K562 (cell line): ENCODE results near the gene MAGI2. TPM values are rescaled to one million over a fixed set of nuclear protein-coding genes. Genes with fewer than 3 reads are reported as not detected.
A peak's percentile ranks its signal among the peaks of the same experiment; 100 is the strongest.

Source experiments
- ATAC-seq: fragments of 200-7000 bp; cut with Tn5 transposase; 3 replicates; pipeline ENCODE4 v1.9.1; 2020; ENCODE audit warnings: moderate library complexity
- BruUV-seq: library from RNA; stranded (reverse); fragments of 400-500 nt; replicated peaks from 2 replicates; lab custom pipeline; 2021; lab: Mats Ljungman, UMichigan
- CTCF ChIA-PET: fragments of 300-600 bp; formaldehyde crosslinking; extraction: SDS; loops from one replicate; lab custom pipeline; 2021; ENCODE audit warnings: low intra/inter-chr PET ratio; lab: Yijun Ruan, JAX
- POLR2A ChIA-PET: fragments of 300-600, 350-650 bp; sonication (Branson Sonifier 250); formaldehyde crosslinking; extraction: SDS; loops from one replicate; lab custom pipeline; 2021; ENCODE audit warnings: antibody characterized with exemption, inconsistent platforms; lab: Yijun Ruan, JAX
- DNase-seq, 4 experiments: peaks; one replicate each; pipeline versions ENCODE4 v3.0.0 to v3.0.0-alpha.2; 2011 to 2018; ENCODE audit warnings: low spot score in 3 of 4, mixed read lengths in 3 of 4; ENCODE audit errors: extremely low read depth in 1 of 4
- FAIRE-seq: peaks from 2 replicates; lab custom pipeline; 2011; peaks lifted over from hg19 to GRCh38; lab: Jason Lieb, UNC
- H2AFZ ChIP-seq: 2 replicates; pipeline ENCODE4 v1.6.0; 2011; ENCODE audit warnings: low read depth, low read length, control low read depth, inconsistent platforms
- H3K27ac ChIP-seq: fragments of 200-600 bp; 3 replicates; pipeline ENCODE4 v1.8.0; 2011; ENCODE audit warnings: low read depth, mild to moderate bottlenecking, control low read depth, inconsistent platforms, low read length, moderate library complexity, mixed read lengths; ENCODE audit errors: extremely low read depth
- H3K27me3 ChIP-seq, 2 experiments: fragments of 300-600 bp in 1 of 2; 2 replicates in 1 of 2; 3 replicates in 1 of 2; pipeline versions ENCODE4 v1.6.0 to v1.8.0; 2011; ENCODE audit warnings: inconsistent platforms in 2 of 2, low read length in 2 of 2, mild to moderate bottlenecking in 1 of 2, mixed read lengths in 1 of 2, moderate library complexity in 1 of 2; ENCODE audit not compliant: control insufficient read depth in 2 of 2, insufficient read depth in 2 of 2
- H3K36me3 ChIP-seq: fragments of 300-600 bp; 3 replicates; pipeline ENCODE4 v1.8.0; 2011; ENCODE audit warnings: mild to moderate bottlenecking, low read length, inconsistent platforms; ENCODE audit not compliant: control insufficient read depth, insufficient read depth
- H3K4me1 ChIP-seq, 2 experiments: fragments of 200-600 bp in 1 of 2; replicated peaks in 1 of 2; 2 replicates in 1 of 2; 3 replicates in 1 of 2; pipeline versions ENCODE4 v1.5.1 to v1.8.0; 2011; ENCODE audit warnings: inconsistent platforms in 2 of 2, low read length in 2 of 2, mild to moderate bottlenecking in 1 of 2, mixed read lengths in 1 of 2, moderate library complexity in 1 of 2; ENCODE audit not compliant: control insufficient read depth in 2 of 2, insufficient read depth in 2 of 2
- H3K4me2 ChIP-seq: 2 replicates; pipeline ENCODE4 v1.6.1; 2011; ENCODE audit warnings: low read length, control low read depth, inconsistent platforms, mixed read lengths; ENCODE audit not compliant: insufficient read depth
- H3K4me3 ChIP-seq: fragments of 200-600 bp; sonication (generic), shearing (Covaris generic); 2 replicates; pipeline ENCODE4 v1.5.1; 2016; ENCODE audit warnings: control low read depth, inconsistent platforms
- H3K79me2 ChIP-seq: fragments of 200-600 bp; 3 replicates; pipeline ENCODE4 v1.8.0; 2011; ENCODE audit warnings: low read length, inconsistent platforms; ENCODE audit not compliant: control insufficient read depth, insufficient read depth
- H3K9ac ChIP-seq, 2 experiments: 2 replicates each; pipeline versions ENCODE4 v1.6.0 to v1.6.1; 2011; ENCODE audit warnings: low read depth in 2 of 2, low read length in 2 of 2, control low read depth in 1 of 2, inconsistent platforms in 1 of 2, mild to moderate bottlenecking in 1 of 2, mixed read lengths in 1 of 2; ENCODE audit not compliant: insufficient read depth in 1 of 2
- H3K9me1 ChIP-seq: one replicate; pipeline ENCODE4 v1.6.0; 2011; ENCODE audit warnings: inconsistent platforms, mild to moderate bottlenecking, low read length, moderate library complexity; ENCODE audit not compliant: control insufficient read depth, insufficient read depth
- H3K9me3 ChIP-seq: replicated peaks from 2 replicates; pipeline ENCODE4 v1.5.1; 2011; ENCODE audit warnings: low read depth, low read length, inconsistent platforms; ENCODE audit not compliant: control insufficient read depth, insufficient read depth
- H4K20me1 ChIP-seq: replicated peaks from 2 replicates; pipeline ENCODE4 v1.6.1; 2011; ENCODE audit warnings: low read length, inconsistent platforms, mixed read lengths; ENCODE audit not compliant: control insufficient read depth, insufficient read depth
- CEBPG ChIP-seq, 3 experiments: fragments of 200-800 bp in 1 of 3; sonication (Bioruptor generic) in 1 of 3; sonication (generic) in 1 of 3; formaldehyde crosslinking in 1 of 3; IDR thresholded peaks in 2 of 3; conservative IDR thresholded peaks in 1 of 3; 2 replicates each; pipeline versions ENCODE4 v1.6.1 to v1.8.0; 2016 to 2022; ENCODE audit warnings: missing compliant biosample characterization in 2 of 3, missing genetic modification characterization in 2 of 3, mild to moderate bottlenecking in 1 of 3, missing genetic modification reagents in 1 of 3
- ZNF316 ChIP-seq: fragments of 450-650 bp; IDR thresholded peaks from 2 replicates; pipeline ENCODE4 v1.6.1; 2016
- WGBS: fragments of 100-300 bp; shearing (Covaris generic); methylation state at CpG from one replicate; pipeline ENCODE4 v1.1.6; 2016; ENCODE audit warnings: low coverage, mixed read lengths; ENCODE audit not compliant: insufficient coverage; ENCODE audit errors: missing lambda C conversion rate; 5-methylcytosine and 5-hydroxymethylcytosine counted together
- in situ Hi-C: fragments of 300-500 bp; cut with MboI; formaldehyde crosslinking; loops from 4 replicates; pipeline ENCODE4 v1.15.0; 2018; ENCODE audit warnings: inconsistent platforms, mixed read lengths
- intact Hi-C: fragments of 100-400 bp; cut with micrococcal nuclease; formaldehyde crosslinking; loops from 2 replicates; pipeline ENCODE4 v1.14.2; 2022
- polyA plus RNA-seq, 8 experiments: library from polyadenylated mRNA; depleted of rRNA in 4 of 8; stranded (reverse) in 5 of 8; unstranded in 3 of 8; fragments of >200 nt; fragmentation: Nextera tagmentation in 2 of 8; fragmentation: Illumina TruSeq in 1 of 8; extraction: Ambion mirVana in 2 of 8; extraction: Trizol in 1 of 8; gene quantifications; 2 replicates each; pipeline versions ENCODE4 v1.2.1 to v1.2.3, GENCODE V29; 2011 to 2014; ENCODE audit warnings: inconsistent platforms in 1 of 8, missing spikeins in 1 of 8
- total RNA-seq, 7 experiments: library from RNA; depleted of rRNA in 6 of 7; stranded (reverse); fragments of >200 nt in 6 of 7; fragmentation: Illumina TruSeq in 2 of 7; extraction: Trizol in 2 of 7; gene quantifications; 2 replicates each; pipeline versions ENCODE4 v1.2.1 to v1.2.3, GENCODE V29; 2011 to 2021; ENCODE audit warnings: low replicate concordance in 1 of 7
- TF ChIP-seq, protein P1 (sequence below), 2 experiments: IDR thresholded peaks in 1 of 2; conservative IDR thresholded peaks in 1 of 2; 2 replicates each; pipeline ENCODE4 v1.6.1; 2016; ENCODE audit warnings: low read depth in 2 of 2, mild to moderate bottlenecking in 1 of 2, missing compliant biosample characterization in 1 of 2, missing genetic modification characterization in 1 of 2, moderate library complexity in 1 of 2

Gene MAGI2
- total and polyA plus RNA-seq, 9 of the 15 experiments (the other 6 are each of a cell fraction or from before 2014, with no cell fraction given): 0.27 to 1.4 (median 0.70) TPM

DNA sequence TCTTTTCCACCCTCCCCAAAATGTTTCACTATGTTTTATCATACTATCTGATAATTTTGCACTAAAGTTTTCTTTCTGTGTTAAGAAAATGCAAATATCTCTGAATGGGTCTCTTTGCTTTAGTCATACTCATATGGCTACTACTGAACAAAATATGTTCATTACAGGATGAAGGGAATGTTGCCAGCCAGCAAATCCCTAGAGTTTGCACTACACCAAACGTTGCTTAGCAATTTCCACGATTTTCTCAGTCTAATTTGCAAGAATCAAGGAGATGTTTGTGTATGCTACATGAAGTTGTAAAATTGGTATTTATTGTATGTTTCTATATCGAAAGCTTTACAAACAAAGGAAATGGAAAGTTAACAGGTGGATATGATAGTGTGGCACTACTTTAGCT lies 10.6 kb upstream of the MAGI2 start:
- ATAC-seq: no peak
- no peak overlapping the region for H3K27ac ChIP-seq
- FAIRE-seq: no peak
- no peaks in the 10 kb centered on the region for H3K27me3 ChIP-seq
- no peak overlapping the region for H3K4me2 ChIP-seq
- WGBS: 0% methylated on average over 3 of the region's 3 CpGs
- no peaks in the 10 kb centered on the region for H3K9me3 ChIP-seq
- no peaks in the 10 kb centered on the region for H3K4me1 ChIP-seq
- no TSS peak for BruUV-seq
- H4K20me1 ChIP-seq: no peaks in the 10 kb centered on the region
- DNase-seq: no peak
- no peak overlapping the region for H3K9ac ChIP-seq
- no peaks in the 10 kb centered on the region for H3K9me1 ChIP-seq
- no peak overlapping the region for H2AFZ ChIP-seq
- in situ Hi-C loops: no loop called here
- no peaks in the 10 kb centered on the region for H3K79me2 ChIP-seq
- POLR2A ChIA-PET: no interaction called here
- TF ChIP-seq CEBPG (CRISPR knock-in tag; IDR thresholded peaks at IDR 0.05) (no peak), CEBPG (tag; conservative IDR thresholded peaks at IDR 0.05 in 1 of 2, IDR thresholded peaks at IDR 0.05 in 1 of 2) (no peak)
- CTCF ChIA-PET: no interaction called here
- intact Hi-C loops: no loop called here
- no peaks in the 10 kb centered on the region for H3K36me3 ChIP-seq
- no peak overlapping the region for H3K4me3 ChIP-seq

DNA sequence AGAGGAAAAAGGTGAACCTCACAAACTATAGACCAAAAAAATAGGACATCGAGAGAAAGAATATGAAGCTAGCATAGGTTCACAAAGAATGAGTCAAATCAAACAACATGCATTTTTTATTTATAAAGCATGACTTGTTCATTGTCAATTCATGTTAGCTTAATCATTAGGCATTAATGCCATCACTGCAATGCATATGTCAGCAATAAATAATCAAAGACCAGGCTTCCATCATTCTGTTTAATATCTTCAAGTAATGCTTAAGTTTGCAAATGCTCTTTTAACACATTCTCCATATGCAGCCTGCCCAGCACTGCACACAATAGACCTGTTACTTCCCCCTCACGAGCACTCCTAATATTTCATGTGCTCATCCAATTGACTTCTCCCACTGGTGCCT lies 8.9 kb upstream of the MAGI2 start:
- WGBS: 0% methylated on average over 2 of the region's 2 CpGs
- intact Hi-C loops: no loop called here
- no TSS peak for BruUV-seq
- H4K20me1 ChIP-seq: no peaks in the 10 kb centered on the region
- no peaks in the 10 kb centered on the region for H3K27me3 ChIP-seq
- H3K4me2 ChIP-seq: no peak overlapping the region
- no peaks in the 10 kb centered on the region for H3K9me1 ChIP-seq
- DNase-seq (no peak), FAIRE-seq (no peak), ATAC-seq (no peak)
- TF ChIP-seq, protein P1, sequence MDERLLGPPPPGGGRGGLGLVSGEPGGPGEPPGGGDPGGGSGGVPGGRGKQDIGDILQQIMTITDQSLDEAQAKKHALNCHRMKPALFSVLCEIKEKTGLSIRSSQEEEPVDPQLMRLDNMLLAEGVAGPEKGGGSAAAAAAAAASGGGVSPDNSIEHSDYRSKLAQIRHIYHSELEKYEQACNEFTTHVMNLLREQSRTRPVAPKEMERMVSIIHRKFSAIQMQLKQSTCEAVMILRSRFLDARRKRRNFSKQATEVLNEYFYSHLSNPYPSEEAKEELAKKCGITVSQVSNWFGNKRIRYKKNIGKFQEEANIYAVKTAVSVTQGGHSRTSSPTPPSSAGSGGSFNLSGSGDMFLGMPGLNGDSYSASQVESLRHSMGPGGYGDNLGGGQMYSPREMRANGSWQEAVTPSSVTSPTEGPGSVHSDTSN (CRISPR knock-in tag; IDR thresholded peaks at IDR 0.05; ENCODE audit: low read depth): no peak
- TF ChIP-seq, protein P1 (tag; conservative IDR thresholded peaks at IDR 0.05; ENCODE audit: low read depth): no peak
- TF ChIP-seq ZNF316: 0 out of 2 replicates have a peak, but pooled peaks have one; percentile 5
- H3K9ac ChIP-seq: no peak overlapping the region
- H2AFZ ChIP-seq: no peak overlapping the region
- H3K27ac ChIP-seq: no peak overlapping the region
- no peaks in the 10 kb centered on the region for H3K79me2 ChIP-seq
- H3K4me1 ChIP-seq: no peaks in the 10 kb centered on the region
- in situ Hi-C loops: no loop called here
- H3K36me3 ChIP-seq: no peaks in the 10 kb centered on the region
- no peaks in the 10 kb centered on the region for H3K9me3 ChIP-seq
- ChIA-PET CTCF (no interaction called here), POLR2A (no interaction called here)
- H3K4me3 ChIP-seq: no peak overlapping the region
